Stimulated activated CD8-positive, alpha-beta memory T cell treated with anti-CD3 and anti-CD28 coated beads, Interleukin-12 subunit alpha, Interleukin-12 subunit beta, amount 100 ng/mL, for 1 hour (primary cell): ENCODE data around the gene NDUFAF3.
"Not testable (repeated sequence)": the region's sequence is repeated elsewhere in the genome, so short reads cannot be mapped to it uniquely, and the experiment has no call there.

Experiments used
- DNase-seq: peaks from one replicate; pipeline ENCODE4 v3.0.0-alpha.2; 2020; ENCODE audit warnings: low read depth

NDUFAF3 gene

GRCh38 chr3:48999085-48999858 lies 22.6 kb upstream of the NDUFAF3 start:
- DNase-seq = no peak

- no peak for DNase-seq
Measured at GRCh38 chr3:49001155-49001554, 20.8 kb upstream of the NDUFAF3 start.

GRCh38 chr3:49004352-49005302 lies 17.3 kb upstream of the NDUFAF3 start:
- no peak for DNase-seq

- DNase-seq = no peak
Measured at GRCh38 chr3:49005303-49005680, 16.6 kb upstream of the NDUFAF3 start.

GRCh38 chr3:49005998-49006397 lies 15.9 kb upstream of the NDUFAF3 start:
- DNase-seq = no peak

GRCh38 chr3:49006408-49007067 lies 15.4 kb upstream of the NDUFAF3 start:
- DNase-seq = no peak

- DNase-seq = peak; percentile 96
Measured at GRCh38 chr3:49007068-49007770, 14.7 kb upstream of the NDUFAF3 start, which contains the start of gene WDR6. Gene WDR6 (plus strand): TSS chr3:49007391. CDS start chr3:49007432, 41 bp downstream.

- peak; percentile 73 for DNase-seq
Measured at GRCh38 chr3:49007771-49008528, 14.0 kb upstream of the NDUFAF3 start.

GRCh38 chr3:49008627-49009026 lies 13.3 kb upstream of the NDUFAF3 start:
- DNase-seq = not testable (repeated sequence)

- no peak for DNase-seq
Measured at GRCh38 chr3:49009396-49009795, 12.5 kb upstream of the NDUFAF3 start.

- no peak for DNase-seq
Measured at GRCh38 chr3:49012441-49013017, 9.4 kb upstream of the NDUFAF3 start.

GRCh38 chr3:49013113-49013737 lies 8.7 kb upstream of the NDUFAF3 start:
- DNase-seq = no peak

GRCh38 chr3:49013738-49014660 lies 7.9 kb upstream of the NDUFAF3 start:
- DNase-seq = no peak

- DNase-seq = no peak
Measured at GRCh38 chr3:49015072-49015471, 6.8 kb upstream of the NDUFAF3 start.

- no peak for DNase-seq
Measured at GRCh38 chr3:49015765-49016164, 6.2 kb upstream of the NDUFAF3 start.

GRCh38 chr3:49016414-49017228 lies 5.3 kb upstream of the NDUFAF3 start:
- DNase-seq = no peak

GRCh38 chr3:49017229-49017970 lies 4.5 kb upstream of the NDUFAF3 start:
- DNase-seq = no peak
